Activated B cell treated with CpG ODN at 0.5 μM for 24 hours (primary cell): Measurements from ENCODE around the gene MYO7A. TPM values are rescaled to one million over a fixed set of nuclear protein-coding genes. Genes with fewer than 3 reads are reported as not detected.

Experiments
- ATAC-seq: fragments of 200-7000 bp; cut with Tn5 transposase; one replicate; pipeline ENCODE4 v1.10.0; 2021; ENCODE audit warnings: low read depth, mild to moderate bottlenecking, moderate library complexity
- CTCF ChIA-PET: fragments of 350-600 bp; sonication (Branson Sonifier 250); formaldehyde crosslinking; loops from one replicate; lab custom pipeline; 2021; ENCODE audit warnings: antibody characterized with exemption; lab: Charles Lee
- POLR2A ChIA-PET: fragments of 350-600 bp; sonication (Branson Sonifier 250); formaldehyde crosslinking; loops from one replicate; lab custom pipeline; 2021; ENCODE audit warnings: antibody characterized with exemption; lab: Charles Lee
- DNase-seq: peaks from one replicate; pipeline ENCODE4 v3.0.0; 2022
- H3K27ac Mint-ChIP-seq: one replicate; pipeline ENCODE4 v1.8.0; 2020; ENCODE audit warnings: mixed read lengths
- H3K27me3 Mint-ChIP-seq: one replicate; pipeline ENCODE4 v1.8.0; 2021; ENCODE audit warnings: mixed read lengths
- H3K36me3 Mint-ChIP-seq: one replicate; pipeline ENCODE4 v1.8.0; 2021; ENCODE audit warnings: low read depth, mixed read lengths
- H3K4me1 Mint-ChIP-seq: one replicate; pipeline ENCODE4 v1.8.0; 2021; ENCODE audit warnings: mixed read lengths
- H3K4me3 Mint-ChIP-seq: one replicate; pipeline ENCODE4 v1.8.0; 2020; ENCODE audit warnings: mild to moderate bottlenecking, mixed read lengths
- H3K9me3 Mint-ChIP-seq: one replicate; pipeline ENCODE4 v1.8.0; 2020; ENCODE audit warnings: mixed read lengths
- intact Hi-C: fragments of 100-400 bp; cut with micrococcal nuclease; formaldehyde crosslinking; loops from one replicate; pipeline ENCODE4 v1.15.1; 2024
- total RNA-seq: library from RNA; stranded (reverse); gene quantifications from 2 replicates; pipeline ENCODE4 v1.2.3, GENCODE V29; 2022
- TF ChIP-seq, protein P1 (sequence below): fragments of 200-600 bp; IDR thresholded peaks from one replicate; pipeline ENCODE4 v1.8.0; 2022; ENCODE audit warnings: antibody characterized with exemption, mild to moderate bottlenecking

The MYO7A gene
- total RNA-seq, 1 donor from 2014 or later = 5.4 TPM

DNA sequence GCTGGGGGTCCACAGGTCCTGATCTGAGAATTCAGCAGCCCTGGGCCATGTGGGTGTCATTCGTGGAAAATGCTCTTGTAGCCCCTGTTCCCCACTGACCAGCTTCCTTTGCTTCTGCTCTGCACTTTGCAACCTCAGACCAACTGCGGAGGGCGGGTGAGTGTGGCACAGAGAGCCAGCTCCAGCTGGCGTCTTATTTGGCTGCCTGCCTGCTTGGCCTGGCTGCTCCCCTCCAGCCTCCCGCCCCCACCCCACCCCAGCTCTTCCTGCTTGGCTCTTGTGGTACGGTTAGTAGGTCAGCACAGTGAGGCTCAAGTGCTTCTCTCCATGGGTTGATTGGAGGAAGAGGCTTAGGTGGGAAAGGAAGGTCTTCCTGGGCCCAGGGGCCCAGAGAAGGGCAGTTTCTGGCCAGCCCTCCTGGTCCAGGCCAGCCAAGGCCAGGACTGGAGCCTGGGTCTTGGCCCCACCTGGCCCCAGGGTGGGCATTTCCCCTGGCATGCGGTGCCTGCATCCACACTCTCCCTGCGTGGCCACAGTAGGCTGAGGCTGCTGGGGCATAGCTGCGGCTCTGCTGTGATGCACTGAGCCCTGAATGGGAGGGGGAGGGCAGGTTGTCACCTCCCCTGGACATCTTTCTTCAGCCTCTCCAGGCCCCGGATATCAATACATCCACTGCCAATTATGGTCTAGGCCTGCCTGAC is 26.5 kb downstream of the MYO7A start:
- ChIA-PET POLR2A (no interaction called here), CTCF (no interaction called here)
- no peak overlapping the region for H3K4me3 Mint-ChIP-seq
- intact Hi-C loops = no loop called here
- H3K36me3 Mint-ChIP-seq = no peaks in the 10 kb centered on the region
- DNase-seq (no peak), ATAC-seq (no peak)
- peaks cover 9% of the 10 kb centered on the region for H3K4me1 Mint-ChIP-seq
- H3K27ac Mint-ChIP-seq = no peak overlapping the region
- H3K9me3 Mint-ChIP-seq = no peaks in the 10 kb centered on the region
- TF ChIP-seq, protein P1, sequence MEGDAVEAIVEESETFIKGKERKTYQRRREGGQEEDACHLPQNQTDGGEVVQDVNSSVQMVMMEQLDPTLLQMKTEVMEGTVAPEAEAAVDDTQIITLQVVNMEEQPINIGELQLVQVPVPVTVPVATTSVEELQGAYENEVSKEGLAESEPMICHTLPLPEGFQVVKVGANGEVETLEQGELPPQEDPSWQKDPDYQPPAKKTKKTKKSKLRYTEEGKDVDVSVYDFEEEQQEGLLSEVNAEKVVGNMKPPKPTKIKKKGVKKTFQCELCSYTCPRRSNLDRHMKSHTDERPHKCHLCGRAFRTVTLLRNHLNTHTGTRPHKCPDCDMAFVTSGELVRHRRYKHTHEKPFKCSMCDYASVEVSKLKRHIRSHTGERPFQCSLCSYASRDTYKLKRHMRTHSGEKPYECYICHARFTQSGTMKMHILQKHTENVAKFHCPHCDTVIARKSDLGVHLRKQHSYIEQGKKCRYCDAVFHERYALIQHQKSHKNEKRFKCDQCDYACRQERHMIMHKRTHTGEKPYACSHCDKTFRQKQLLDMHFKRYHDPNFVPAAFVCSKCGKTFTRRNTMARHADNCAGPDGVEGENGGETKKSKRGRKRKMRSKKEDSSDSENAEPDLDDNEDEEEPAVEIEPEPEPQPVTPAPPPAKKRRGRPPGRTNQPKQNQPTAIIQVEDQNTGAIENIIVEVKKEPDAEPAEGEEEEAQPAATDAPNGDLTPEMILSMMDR = no peak
- H3K27me3 Mint-ChIP-seq = peaks cover 11% of the 10 kb centered on the region

- H3K4me1 Mint-ChIP-seq = peaks cover 9% of the 10 kb centered on the region
- no peaks in the 10 kb centered on the region for H3K36me3 Mint-ChIP-seq
- intact Hi-C loops = no loop called here
- no peak for ATAC-seq
- DNase-seq = no peak
- CTCF ChIA-PET = no interaction called here
- TF ChIP-seq, protein P1 = no peak
- H3K27me3 Mint-ChIP-seq = peaks cover 11% of the 10 kb centered on the region
- no peaks in the 10 kb centered on the region for H3K9me3 Mint-ChIP-seq
- no peak overlapping the region for H3K27ac Mint-ChIP-seq
- POLR2A ChIA-PET = no interaction called here
- no peak overlapping the region for H3K4me3 Mint-ChIP-seq
These were observed 27.0 kb downstream of the MYO7A start for GRCh38 chr11:77155082-77155475.

GRCh38 chr11:77155556-77156130 is 27.6 kb downstream of the MYO7A start:
- TF ChIP-seq, protein P1 = no peak
- no peak overlapping the region for H3K27ac Mint-ChIP-seq
- ChIA-PET POLR2A (no interaction called here), CTCF (no interaction called here)
- ATAC-seq (no peak), DNase-seq (no peak)
- no peak overlapping the region for H3K4me3 Mint-ChIP-seq
- no peaks in the 10 kb centered on the region for H3K9me3 Mint-ChIP-seq
- no peaks in the 10 kb centered on the region for H3K36me3 Mint-ChIP-seq
- peaks cover 11% of the 10 kb centered on the region for H3K27me3 Mint-ChIP-seq
- intact Hi-C loops = no loop called here
- peaks cover 9% of the 10 kb centered on the region for H3K4me1 Mint-ChIP-seq

GRCh38 chr11:77156396-77157195 is 28.6 kb downstream of the MYO7A start:
- Mint-ChIP-seq H3K27me3 (peaks cover 9% of the 10 kb centered on the region), H3K36me3 (no peaks in the 10 kb centered on the region), H3K27ac (no peak overlapping the region), H3K4me3 (no peak overlapping the region), H3K9me3 (no peaks in the 10 kb centered on the region), H3K4me1 (peaks cover 9% of the 10 kb centered on the region)
- CTCF ChIA-PET = no interaction called here
- TF ChIP-seq, protein P1 = no peak
- POLR2A ChIA-PET = interaction anchor here (0.6 kb wide), 1 partner anchor 498 kb away, joined by 3 read pairs; no protein-coding TSS in a partner anchor
- intact Hi-C loops = no loop called here
- ATAC-seq (no peak), DNase-seq (no peak)
